PC-9 (cell line): ENCODE measurements around the gene COX6A1. TPM values are rescaled to one million over a fixed set of nuclear protein-coding genes. Genes with fewer than 3 reads are reported as not detected.

ENCODE experiments used
- BruUV-seq: library from RNA; stranded (reverse); fragments of 400-500 nt; replicated peaks from 2 replicates; lab custom pipeline; 2021; lab: Mats Ljungman, UMichigan
- CTCF ChIA-PET: fragments of 300-600 bp; sonication (Branson Sonifier 250); formaldehyde crosslinking; loops from one replicate; lab custom pipeline; 2022; ENCODE audit warnings: antibody characterized with exemption; lab: Charles Lee
- POLR2A ChIA-PET: fragments of 300-600 bp; sonication (Branson Sonifier 250); formaldehyde crosslinking; loops from one replicate; lab custom pipeline; 2022; ENCODE audit warnings: antibody characterized with exemption; ENCODE audit not compliant: unreplicated experiment; lab: Charles Lee
- DNase-seq, 2 experiments: peaks; one replicate each; pipeline versions ENCODE4 v3.0.0 to v3.0.0-alpha.2; 2015 to 2022; ENCODE audit warnings: mixed read lengths in 1 of 2
- H2AFZ ChIP-seq: fragments of 200-600 bp; sonication (generic); 2 replicates; pipeline ENCODE4 v1.8.1; 2017; ENCODE audit warnings: antibody characterized with exemption
- H3F3A ChIP-seq: fragments of 200-600 bp; sonication (generic); 2 replicates; pipeline ENCODE4 v1.8.1; 2017; ENCODE audit warnings: antibody characterized with exemption, mild to moderate bottlenecking, low read depth; ENCODE audit not compliant: insufficient read depth
- H3K27ac ChIP-seq: fragments of 200-600 bp; sonication (generic); 2 replicates; pipeline ENCODE4 v1.6.1; 2016; ENCODE audit warnings: mixed run types
- H3K27me3 ChIP-seq: fragments of 200-600 bp; sonication (generic); 2 replicates; pipeline ENCODE4 v1.6.1; 2016; ENCODE audit warnings: low read depth, mixed run types; ENCODE audit not compliant: insufficient read depth
- H3K36me3 ChIP-seq: fragments of 200-600 bp; sonication (generic); 2 replicates; pipeline ENCODE4 v1.6.1; 2016; ENCODE audit warnings: low read depth, mixed run types
- H3K4me1 ChIP-seq: fragments of 200-600 bp; sonication (generic); replicated peaks from 2 replicates; pipeline ENCODE4 v1.6.1; 2016; ENCODE audit warnings: mixed run types; ENCODE audit not compliant: insufficient read depth
- H3K4me2 ChIP-seq: fragments of 200-600 bp; sonication (generic); 2 replicates; pipeline ENCODE4 v1.6.1; 2017; ENCODE audit warnings: mixed run types
- H3K4me3 ChIP-seq: fragments of 200-600 bp; sonication (generic); 2 replicates; pipeline ENCODE4 v1.6.1; 2016; ENCODE audit warnings: mixed run types
- H3K79me2 ChIP-seq: fragments of 200-600 bp; sonication (generic); 2 replicates; pipeline ENCODE4 v1.6.1; 2017; ENCODE audit warnings: low read depth, mixed run types
- H3K9me2 ChIP-seq: fragments of 200-600 bp; sonication (generic); 2 replicates; pipeline ENCODE4 v1.8.1; 2017; ENCODE audit warnings: mild to moderate bottlenecking; ENCODE audit not compliant: insufficient read depth
- H3K9me3 ChIP-seq: fragments of 200-600 bp; sonication (generic); 2 replicates; pipeline ENCODE4 v1.8.1; 2016; ENCODE audit warnings: low read depth; ENCODE audit not compliant: insufficient read depth
- H4K20me1 ChIP-seq: fragments of 200-600 bp; sonication (generic); 2 replicates; pipeline ENCODE4 v1.8.1; 2017; ENCODE audit not compliant: insufficient read depth
- EZH2 ChIP-seq: fragments of 200-600 bp; sonication (generic); IDR thresholded peaks from 2 replicates; pipeline ENCODE4 v1.8.0; 2017; ENCODE audit warnings: antibody characterized with exemption, low read depth
- intact Hi-C: fragments of 100-400 bp; cut with micrococcal nuclease; formaldehyde crosslinking; loops from one replicate; pipeline ENCODE4 v1.10.0; 2022; ENCODE audit not compliant: unreplicated experiment
- total RNA-seq: library from RNA; stranded (reverse); gene quantifications from 2 replicates; pipeline ENCODE4 v1.2.3, GENCODE V29; 2021
- TF ChIP-seq, protein P1 (sequence below): fragments of 200-600 bp; sonication (generic); conservative IDR thresholded peaks from 2 replicates; pipeline ENCODE4 v1.6.1; 2017; ENCODE audit warnings: mixed run types, antibody characterized with exemption, mild to moderate bottlenecking, moderate library complexity

The COX6A1 gene
- total RNA-seq, 1 experiment from 2014 or later: 433 TPM

DNA sequence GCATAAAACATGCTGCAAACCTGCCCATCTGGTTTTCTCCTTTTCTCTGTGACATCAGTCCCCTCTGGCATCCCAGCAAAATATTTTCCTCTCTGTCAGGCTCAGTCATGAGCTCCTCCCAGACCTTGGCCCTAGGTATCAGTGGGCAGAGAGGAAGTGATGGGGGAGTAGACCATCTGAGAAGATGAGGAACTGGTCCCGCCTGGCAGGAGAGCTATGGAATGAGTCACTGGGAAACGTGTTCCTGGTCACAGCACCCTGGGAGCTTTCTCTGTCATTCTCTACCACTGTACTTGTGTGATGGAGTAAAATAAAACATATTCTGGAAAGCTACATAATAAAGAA is 36.7 kb downstream of the COX6A1 start:
- Histone ChIP-seq H3K36me3 (no peaks in the 10 kb centered on the region), H3K9me2 (no peaks in the 10 kb centered on the region), H3K27me3 (no peaks in the 10 kb centered on the region), H3F3A (peaks cover 32% of the 10 kb centered on the region), H3K4me3 (no peak overlapping the region; the same call in 1 of the 2 replicates), H4K20me1 (no peaks in the 10 kb centered on the region), H3K27ac (peak overlapping the region; percentile 84), H3K4me1 (peaks cover 56% of the 10 kb centered on the region), H2AFZ (no peak overlapping the region), H3K79me2 (peaks cover 43% of the 10 kb centered on the region), H3K9me3 (no peaks in the 10 kb centered on the region), H3K4me2 (peak overlapping the region; percentile 65)
- BruUV-seq: no TSS peak
- no peak for TF ChIP-seq EZH2
- TF ChIP-seq, protein P1, sequence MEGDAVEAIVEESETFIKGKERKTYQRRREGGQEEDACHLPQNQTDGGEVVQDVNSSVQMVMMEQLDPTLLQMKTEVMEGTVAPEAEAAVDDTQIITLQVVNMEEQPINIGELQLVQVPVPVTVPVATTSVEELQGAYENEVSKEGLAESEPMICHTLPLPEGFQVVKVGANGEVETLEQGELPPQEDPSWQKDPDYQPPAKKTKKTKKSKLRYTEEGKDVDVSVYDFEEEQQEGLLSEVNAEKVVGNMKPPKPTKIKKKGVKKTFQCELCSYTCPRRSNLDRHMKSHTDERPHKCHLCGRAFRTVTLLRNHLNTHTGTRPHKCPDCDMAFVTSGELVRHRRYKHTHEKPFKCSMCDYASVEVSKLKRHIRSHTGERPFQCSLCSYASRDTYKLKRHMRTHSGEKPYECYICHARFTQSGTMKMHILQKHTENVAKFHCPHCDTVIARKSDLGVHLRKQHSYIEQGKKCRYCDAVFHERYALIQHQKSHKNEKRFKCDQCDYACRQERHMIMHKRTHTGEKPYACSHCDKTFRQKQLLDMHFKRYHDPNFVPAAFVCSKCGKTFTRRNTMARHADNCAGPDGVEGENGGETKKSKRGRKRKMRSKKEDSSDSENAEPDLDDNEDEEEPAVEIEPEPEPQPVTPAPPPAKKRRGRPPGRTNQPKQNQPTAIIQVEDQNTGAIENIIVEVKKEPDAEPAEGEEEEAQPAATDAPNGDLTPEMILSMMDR: no peak
- ChIA-PET CTCF (interaction anchor here (0.5 to 1.2 kb wide), 4 partner anchors 21 to 350 kb away, joined by 3 to 5 read pairs (median 4); partner anchors contain the start of genes DYNLL1 and RPLP0), POLR2A (interaction anchor here (0.5 to 1.2 kb wide), 8 partner anchors 14 to 143 kb away, joined by 3 to 26 read pairs (median 5); partner anchors contain the start of genes DYNLL1 and POP5)
- intact Hi-C loops: loop anchor here (1.0 to 2.0 kb wide), 2 partner anchors 20 to 60 kb away; partner anchors contain the start of gene RNF10
- peak; percentile 87 to 98 for DNase-seq

DNA sequence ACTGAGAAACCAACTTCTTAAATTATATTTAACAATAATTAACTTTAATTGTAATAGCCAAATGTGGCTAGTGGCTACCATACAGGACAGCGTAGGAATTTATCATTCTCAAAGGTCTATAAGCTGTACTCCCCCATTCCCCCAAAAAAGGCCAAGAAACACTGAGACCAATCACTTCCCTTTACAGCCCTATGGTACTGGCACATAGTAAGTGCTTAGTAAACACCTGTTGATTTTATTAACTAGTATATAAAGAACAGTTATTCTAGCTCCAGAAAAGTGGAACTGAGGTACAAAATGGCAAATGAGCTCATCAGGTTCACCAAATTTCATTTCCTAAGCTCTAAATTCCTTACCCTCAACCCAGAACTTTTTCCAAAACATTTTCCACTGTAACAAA is 37.7 kb downstream of the COX6A1 start:
- TF ChIP-seq, protein P1: no peak
- TF ChIP-seq EZH2: no peak
- peak overlapping the region; percentile 61 for H3K27ac ChIP-seq
- no peaks in the 10 kb centered on the region for H3K27me3 ChIP-seq
- no TSS peak for BruUV-seq
- H3K4me2 ChIP-seq: no peak overlapping the region
- CTCF ChIA-PET: interaction anchor here (0.6 to 1.0 kb wide), 2 partner anchors 16 to 107 kb away, joined by 3 to 5 read pairs; no protein-coding TSS in a partner anchor
- POLR2A ChIA-PET: no interaction called here
- H3K9me3 ChIP-seq: no peaks in the 10 kb centered on the region
- no peak overlapping the region for H3K4me3 ChIP-seq
- H3K36me3 ChIP-seq: no peaks in the 10 kb centered on the region
- H3K79me2 ChIP-seq: peaks cover 32% of the 10 kb centered on the region
- H3K9me2 ChIP-seq: no peaks in the 10 kb centered on the region
- peaks cover 36% of the 10 kb centered on the region for H3F3A ChIP-seq
- no peaks in the 10 kb centered on the region for H4K20me1 ChIP-seq
- DNase-seq: no peak
- intact Hi-C loops: loop anchor here (2.0 kb wide), 1 partner anchor 19 kb away; no protein-coding TSS in a partner anchor
- peaks cover 53% of the 10 kb centered on the region for H3K4me1 ChIP-seq
- no peak overlapping the region for H2AFZ ChIP-seq

- TF ChIP-seq, protein P1: no peak
- TF ChIP-seq EZH2: no peak
- POLR2A ChIA-PET: no interaction called here
- BruUV-seq: no TSS peak
Measured at GRCh38 chr12:120479458-120479857, 41.5 kb downstream of the COX6A1 start.

More at GRCh38 chr12:120479458-120479857, 41.5 kb downstream of the COX6A1 start:
- H3K79me2 ChIP-seq: peaks cover 6% of the 10 kb centered on the region; the same call in 1 of the 2 replicates
- no peak overlapping the region for H2AFZ ChIP-seq
- H4K20me1 ChIP-seq: no peaks in the 10 kb centered on the region
- no peaks in the 10 kb centered on the region for H3K9me2 ChIP-seq
- no peak overlapping the region for H3K4me2 ChIP-seq
- H3K4me3 ChIP-seq: no peak overlapping the region
- H3K4me1 ChIP-seq: peaks cover 22% of the 10 kb centered on the region
- no peaks in the 10 kb centered on the region for H3K27me3 ChIP-seq
- intact Hi-C loops: no loop called here
- CTCF ChIA-PET: no interaction called here
- H3K27ac ChIP-seq: 0 out of 2 replicates have a peak overlapping the region, but pooled peaks have one; percentile 16
- peaks cover 16% of the 10 kb centered on the region for H3F3A ChIP-seq
- H3K9me3 ChIP-seq: no peaks in the 10 kb centered on the region
- no peak for DNase-seq
- no peaks in the 10 kb centered on the region for H3K36me3 ChIP-seq
